GM12874 (cell line): ENCODE data around the gene ELMOD3.

Experiments
- TF ChIP-seq, protein P1 (sequence below): IDR thresholded peaks from 2 replicates; pipeline ENCODE4 v1.5.1; 2011; ENCODE audit warnings: low read depth, mild to moderate bottlenecking, control low read depth, low read length, moderate library complexity; ENCODE audit not compliant: insufficient read depth

Gene ELMOD3

DNA sequence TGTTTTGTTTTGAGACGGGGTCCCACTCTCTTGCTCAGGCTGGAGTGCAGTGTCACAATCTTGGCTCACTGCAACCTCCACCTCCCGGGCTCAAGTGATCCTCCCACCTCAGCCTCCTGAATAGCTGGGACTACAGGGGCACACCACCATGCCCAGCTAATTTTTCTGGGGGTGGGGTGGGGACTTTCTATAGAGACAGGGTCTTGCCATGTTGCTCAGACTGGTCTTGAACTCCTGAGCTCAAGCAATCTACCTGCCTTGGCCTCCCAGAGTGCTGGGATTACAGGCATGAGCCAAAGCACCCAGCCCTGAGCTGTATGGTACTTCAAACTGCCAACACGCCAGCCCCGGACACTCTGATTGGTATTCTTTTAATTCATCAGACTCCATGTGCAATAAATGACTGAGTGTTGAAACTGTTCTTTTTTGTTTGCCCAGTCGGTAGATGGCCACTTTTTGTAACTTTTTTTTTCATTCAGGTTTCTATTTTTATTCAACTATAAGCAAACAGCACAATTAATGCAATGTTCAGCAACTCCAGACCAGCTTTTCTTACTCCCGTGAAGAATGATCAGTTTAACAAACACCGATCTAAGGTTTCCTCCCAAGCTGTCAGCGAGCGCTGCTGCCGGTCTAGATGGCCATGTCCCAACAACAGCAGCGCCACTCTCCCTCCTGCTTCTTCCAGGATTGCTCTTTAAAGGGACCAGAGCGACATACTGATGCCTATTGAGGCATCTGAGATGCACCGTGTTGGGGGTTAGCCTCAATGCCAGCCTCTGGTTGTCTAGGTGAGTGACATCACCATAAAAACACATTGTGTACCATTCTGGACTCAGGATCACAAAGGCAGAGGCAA lies 14.3 kb upstream of the ELMOD3 start:
- TF ChIP-seq, protein P1, sequence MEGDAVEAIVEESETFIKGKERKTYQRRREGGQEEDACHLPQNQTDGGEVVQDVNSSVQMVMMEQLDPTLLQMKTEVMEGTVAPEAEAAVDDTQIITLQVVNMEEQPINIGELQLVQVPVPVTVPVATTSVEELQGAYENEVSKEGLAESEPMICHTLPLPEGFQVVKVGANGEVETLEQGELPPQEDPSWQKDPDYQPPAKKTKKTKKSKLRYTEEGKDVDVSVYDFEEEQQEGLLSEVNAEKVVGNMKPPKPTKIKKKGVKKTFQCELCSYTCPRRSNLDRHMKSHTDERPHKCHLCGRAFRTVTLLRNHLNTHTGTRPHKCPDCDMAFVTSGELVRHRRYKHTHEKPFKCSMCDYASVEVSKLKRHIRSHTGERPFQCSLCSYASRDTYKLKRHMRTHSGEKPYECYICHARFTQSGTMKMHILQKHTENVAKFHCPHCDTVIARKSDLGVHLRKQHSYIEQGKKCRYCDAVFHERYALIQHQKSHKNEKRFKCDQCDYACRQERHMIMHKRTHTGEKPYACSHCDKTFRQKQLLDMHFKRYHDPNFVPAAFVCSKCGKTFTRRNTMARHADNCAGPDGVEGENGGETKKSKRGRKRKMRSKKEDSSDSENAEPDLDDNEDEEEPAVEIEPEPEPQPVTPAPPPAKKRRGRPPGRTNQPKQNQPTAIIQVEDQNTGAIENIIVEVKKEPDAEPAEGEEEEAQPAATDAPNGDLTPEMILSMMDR: no peak

DNA sequence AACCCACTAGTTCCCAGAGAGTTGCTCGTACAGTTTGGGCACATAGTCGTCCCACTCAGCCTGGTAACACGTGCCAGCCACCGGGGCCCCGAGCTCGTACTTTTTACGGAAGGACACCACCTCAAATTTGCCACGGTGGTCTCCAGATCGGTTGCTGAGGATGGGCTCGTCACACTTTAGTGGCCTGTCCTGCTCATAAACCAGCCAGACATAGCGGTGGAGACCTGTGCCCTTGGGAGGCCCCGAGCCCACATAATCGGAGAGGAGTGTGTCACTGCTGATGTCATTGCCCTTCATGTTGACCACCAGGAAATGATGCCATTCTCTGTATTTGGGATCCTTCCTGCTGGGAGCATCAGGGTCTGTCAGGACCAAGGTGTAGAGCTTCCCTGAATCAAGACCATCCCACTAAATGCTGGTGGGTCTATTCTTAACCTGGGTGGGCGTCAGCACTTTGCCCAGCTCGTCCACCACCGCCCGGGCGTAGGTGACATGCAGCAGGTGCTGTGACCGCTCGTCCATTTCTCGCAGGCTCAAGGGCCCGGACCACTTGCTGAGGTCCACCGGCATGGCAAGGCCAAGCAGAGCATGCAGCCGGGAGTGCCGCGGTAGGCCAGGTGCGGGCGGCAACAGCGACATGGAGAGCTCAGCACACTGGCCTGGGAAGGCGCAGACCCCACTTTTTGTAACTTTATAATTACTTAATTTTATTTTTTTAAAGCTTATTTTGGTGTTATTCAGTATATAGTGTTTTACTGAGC lies 13.1 kb upstream of the ELMOD3 start:
- TF ChIP-seq, protein P1: no peak

DNA sequence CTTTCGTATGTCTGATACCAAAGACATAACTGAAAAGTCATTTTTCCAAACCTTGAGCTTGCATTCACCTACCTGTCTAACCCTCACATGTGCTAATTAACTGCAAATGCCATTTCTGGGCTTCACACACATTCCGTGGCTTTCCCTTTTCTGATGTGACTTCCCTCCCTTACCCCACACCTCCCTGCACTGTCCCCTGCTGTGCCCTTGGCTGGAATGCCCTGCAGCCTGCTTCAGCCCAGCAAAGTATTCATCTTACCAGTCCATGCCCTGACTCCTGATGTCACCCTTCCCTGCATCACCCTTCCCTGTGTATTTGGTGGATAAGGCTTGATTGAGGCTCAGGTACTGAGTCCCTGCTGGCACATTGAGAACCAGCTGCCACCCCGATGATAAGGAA lies 12.4 kb upstream of the ELMOD3 start:
- TF ChIP-seq, protein P1: no peak

DNA sequence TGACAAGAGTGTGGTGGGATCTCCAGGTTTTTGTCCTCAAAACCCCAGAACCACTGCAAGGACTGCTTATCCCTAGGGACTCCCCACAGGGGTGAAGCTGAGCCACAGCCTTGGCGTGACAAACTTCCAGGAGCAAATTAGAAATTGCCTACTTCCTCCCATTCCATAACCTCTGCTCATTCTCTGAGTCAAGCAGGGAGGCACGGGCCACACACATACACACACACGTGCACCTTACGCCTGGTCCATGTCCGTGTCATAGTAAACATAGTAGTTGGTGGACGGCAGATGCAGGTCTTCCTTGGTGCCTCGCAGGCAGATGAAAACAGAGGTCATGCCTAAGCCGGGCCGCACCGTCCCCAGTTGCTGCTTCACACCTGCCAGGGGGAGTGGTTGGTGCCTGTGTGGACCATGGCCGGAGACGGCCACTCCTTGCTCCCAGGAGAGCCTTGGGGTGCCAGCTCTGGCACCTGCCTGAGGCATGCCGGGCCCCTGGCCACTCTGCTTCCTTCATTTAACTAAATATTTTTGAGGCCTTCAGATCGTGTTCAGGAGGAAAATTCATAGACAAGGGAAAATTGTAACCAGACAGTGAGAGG lies 10.1 kb upstream of the ELMOD3 start:
- TF ChIP-seq, protein P1: no peak

DNA sequence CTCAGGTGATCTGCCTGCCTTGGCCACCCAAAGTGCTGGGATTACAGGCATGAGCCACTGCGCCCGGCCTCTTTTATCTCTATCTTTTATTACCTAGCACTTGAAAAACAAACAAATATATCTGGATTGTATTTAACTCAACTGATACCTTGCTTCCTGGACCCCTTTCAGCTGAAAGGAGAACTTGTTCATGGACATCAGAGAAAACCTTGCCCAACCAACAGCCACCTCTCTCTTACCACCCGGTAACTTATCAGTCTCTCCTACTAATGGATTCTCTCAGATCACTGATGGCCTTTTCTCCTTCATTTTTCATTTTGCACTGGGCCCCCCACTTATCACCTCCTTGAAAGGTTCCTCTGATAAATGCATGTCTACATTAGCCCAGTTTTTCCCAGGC lies 7.0 kb upstream of the ELMOD3 start:
- TF ChIP-seq, protein P1: no peak

DNA sequence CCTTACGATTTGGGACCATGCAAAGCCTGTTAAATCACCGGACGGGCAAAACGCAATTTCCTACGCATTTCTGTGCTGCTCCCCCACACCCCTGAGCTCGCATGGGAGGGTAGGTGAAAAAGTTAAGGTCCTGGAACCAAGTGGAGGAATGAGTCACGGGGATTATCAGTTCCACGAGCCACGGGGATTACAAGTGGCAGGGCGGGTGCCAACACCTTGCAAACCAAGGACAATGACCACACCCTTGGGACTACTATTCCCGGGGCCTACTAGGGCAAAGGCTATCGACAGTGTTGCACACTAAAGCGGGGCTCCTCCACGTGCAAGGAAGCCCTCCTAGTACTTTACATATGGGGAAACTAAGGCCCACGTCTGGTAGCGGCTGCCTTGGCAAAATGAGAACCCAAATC lies 688 bp upstream of the ELMOD3 start:
- TF ChIP-seq, protein P1: no peak

DNA sequence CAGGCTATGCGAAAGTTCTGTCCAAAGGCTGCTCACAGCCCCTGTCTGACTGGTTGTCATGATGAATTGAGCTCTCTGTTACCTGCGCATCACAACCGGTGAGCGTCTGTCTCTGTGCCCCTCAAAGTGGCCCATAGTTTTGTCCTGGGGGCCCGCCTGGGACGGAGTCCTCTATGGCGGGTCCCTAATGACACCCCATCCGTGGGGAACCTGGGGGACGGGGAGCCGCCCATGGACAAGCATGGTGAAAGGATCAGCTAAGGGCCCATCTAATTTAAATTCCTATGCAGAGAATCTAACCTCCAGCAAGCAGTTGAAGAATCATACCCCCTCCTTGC lies 473 bp downstream of the ELMOD3 start:
- TF ChIP-seq, protein P1: no peak
